HG03196 (cell line): ENCODE results near the gene DYRK1A.
"Not testable (repeated sequence)": the region's sequence is repeated elsewhere in the genome, so short reads cannot be mapped to it uniquely, and the experiment has no call there.

ENCODE experiments used
- ATAC-seq: cut with Tn5 transposase; IDR thresholded peaks from one replicate; pipeline ENCODE4 v1.9.1; 2021; ENCODE audit not compliant: unreplicated experiment

Gene DYRK1A

DNA sequence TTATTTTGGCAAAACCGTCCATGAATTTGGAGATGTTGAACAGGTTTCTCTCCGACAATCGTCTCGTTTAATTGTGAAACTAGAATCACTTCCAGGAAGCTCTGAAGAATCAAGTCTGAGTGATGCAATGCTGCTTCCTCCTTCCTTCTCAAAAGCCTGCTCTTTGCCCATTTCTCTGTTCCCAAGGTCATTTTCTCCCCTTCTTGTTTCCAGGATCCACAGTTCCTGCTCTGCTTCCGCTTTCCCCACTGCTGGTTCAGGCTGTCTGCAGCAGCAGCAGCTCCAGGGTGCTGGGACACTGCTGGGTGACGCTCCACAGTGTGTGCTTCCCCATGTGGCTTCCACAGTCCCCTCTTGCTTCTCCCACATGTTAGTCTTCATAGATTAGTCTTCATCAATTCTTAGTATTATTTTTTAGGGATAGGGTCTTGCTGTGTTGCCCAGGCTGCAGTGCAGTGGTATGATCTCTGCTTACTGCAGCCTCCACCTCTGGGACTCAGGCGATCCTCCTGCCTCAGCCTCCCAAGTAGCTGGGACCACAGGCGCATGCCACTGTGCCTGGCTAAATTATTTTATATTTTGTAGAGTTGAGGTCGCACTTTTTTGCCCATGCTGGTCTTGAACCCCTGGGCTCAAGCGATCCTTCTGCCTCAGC lies 156.2 kb downstream of the DYRK1A start:
- no peak for ATAC-seq

DNA sequence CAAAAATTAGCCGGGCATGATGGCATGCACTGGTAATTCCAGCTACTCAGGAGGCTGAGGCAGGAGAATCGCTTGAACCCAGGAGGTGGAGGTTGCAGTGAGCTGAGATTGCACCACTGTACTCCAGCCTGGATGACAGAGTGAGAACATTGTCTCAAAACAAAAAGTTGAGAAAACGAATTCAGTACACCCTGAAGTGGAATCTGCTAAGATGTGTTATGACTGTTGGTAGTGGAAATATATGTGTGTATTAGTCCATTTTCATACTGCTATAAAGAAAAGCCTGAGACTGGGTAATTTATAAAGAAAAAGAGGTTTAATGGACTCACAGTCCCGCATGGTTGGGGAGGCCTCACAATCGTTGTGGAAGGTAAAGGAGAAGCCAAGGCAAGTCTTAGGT lies 158.4 kb downstream of the DYRK1A start:
- ATAC-seq, result not testable (repeated sequence)

DNA sequence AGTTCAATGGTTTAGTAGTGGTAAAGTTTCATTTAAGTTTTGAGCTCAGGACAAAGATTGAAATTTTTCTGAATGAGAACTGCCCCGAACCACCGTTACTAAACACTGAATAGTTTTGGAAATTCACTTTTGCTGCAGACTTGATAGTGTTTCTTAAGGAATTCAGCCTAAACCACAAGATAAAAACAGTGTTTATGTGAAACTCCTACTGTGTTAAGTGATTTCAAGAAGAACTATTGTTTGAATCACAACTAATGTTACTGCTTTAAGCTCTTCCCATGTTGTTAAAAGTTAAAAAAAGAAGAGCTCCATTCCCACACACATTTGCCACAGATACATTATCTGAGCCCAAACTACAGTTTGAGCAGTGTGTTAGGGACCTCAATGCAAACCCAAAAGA lies 159.2 kb downstream of the DYRK1A start:
- no peak for ATAC-seq

DNA sequence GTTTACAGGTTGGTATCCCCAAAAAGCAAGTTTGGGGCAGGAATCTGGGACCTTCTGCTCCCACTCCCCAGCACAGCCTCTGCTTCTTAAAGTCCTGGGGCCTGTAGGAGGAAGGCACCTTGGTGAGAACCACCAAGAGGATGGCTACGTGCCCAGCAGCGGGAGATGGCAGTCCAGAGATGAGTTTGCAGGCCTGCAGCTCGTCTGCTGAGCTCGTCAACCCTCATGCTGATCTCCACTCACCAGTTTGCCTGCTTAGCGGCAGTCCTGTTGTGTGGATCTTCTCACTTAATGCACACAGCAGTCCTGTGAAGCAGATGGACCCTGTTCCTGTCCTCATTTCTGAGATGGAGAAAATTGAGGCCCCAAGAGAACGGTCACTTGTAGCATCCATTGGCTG lies 160.5 kb downstream of the DYRK1A start:
- no peak for ATAC-seq

DNA sequence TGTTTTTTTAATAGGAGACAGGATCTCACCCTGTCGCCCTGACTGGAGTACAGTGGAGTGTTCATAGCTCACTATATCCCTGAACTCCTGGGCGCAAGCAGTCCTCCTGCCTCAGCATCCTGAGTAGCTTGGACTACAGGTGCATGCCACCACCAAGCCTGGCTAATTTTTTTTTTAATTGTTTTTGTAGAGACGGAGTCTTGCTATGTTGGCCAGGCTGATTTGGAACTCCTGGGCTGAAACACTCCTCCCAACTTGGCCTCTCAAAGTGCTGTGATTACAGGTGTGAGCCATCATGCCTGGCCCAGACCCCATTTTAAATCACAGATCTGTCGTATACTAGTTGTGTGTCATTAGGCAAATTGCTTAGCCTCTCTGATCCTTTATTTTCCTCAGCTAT lies 161.1 kb downstream of the DYRK1A start:
- ATAC-seq, result no peak

- no peak for ATAC-seq
Observed at GRCh38 chr21:37528150-37528937, 161.8 kb downstream of the DYRK1A start.

GRCh38 chr21:37529649-37530048 lies 163.1 kb downstream of the DYRK1A start:
- ATAC-seq, result no peak

DNA sequence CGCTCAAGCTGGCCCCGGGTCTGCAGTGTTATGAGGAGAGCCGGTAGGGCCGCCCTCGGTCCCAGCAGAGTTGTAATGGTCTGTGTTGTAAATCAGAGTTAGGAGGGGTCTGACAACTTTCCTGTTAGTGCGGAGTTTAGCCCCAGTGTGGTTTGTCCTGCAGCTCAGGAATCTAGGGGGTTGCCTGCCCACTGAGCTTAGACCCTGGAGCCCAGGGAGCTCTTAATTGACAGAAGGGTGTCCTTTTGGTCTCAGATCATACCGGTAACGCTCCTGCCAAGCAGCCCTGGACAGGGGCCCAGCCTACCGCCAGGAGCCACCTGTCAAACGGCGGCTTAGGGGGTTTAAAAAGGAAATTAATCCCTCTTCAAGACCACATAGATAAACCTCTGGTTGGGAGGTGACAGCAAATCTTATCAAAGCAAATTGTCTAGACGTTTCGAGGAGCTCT lies 164.4 kb downstream of the DYRK1A start:
- ATAC-seq, result no peak

DNA sequence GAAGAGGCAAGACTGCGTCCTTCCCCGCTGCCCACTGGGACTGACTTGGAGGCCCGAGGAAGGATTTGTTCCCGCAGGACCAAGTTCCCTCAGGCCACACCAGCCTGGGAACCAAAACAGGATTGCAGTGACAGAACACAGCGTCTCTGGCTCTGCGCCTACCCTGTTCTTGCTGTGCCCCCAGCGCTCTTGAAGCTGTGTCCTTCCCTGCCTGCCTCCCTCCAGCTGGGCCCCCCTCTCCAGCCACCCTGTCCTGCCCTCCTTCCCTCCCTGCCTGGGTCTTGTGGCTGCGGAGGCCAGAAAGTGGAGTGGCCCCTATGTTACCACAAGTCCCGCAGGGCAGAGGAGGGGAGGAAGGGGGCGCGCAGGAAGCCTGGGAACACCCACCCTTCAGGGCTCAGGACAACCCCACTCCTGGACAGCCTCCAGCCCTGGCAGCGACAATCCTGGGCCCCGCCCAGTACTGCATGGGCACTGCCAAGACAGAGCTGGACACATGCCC lies 164.9 kb downstream of the DYRK1A start:
- no peak for ATAC-seq

DNA sequence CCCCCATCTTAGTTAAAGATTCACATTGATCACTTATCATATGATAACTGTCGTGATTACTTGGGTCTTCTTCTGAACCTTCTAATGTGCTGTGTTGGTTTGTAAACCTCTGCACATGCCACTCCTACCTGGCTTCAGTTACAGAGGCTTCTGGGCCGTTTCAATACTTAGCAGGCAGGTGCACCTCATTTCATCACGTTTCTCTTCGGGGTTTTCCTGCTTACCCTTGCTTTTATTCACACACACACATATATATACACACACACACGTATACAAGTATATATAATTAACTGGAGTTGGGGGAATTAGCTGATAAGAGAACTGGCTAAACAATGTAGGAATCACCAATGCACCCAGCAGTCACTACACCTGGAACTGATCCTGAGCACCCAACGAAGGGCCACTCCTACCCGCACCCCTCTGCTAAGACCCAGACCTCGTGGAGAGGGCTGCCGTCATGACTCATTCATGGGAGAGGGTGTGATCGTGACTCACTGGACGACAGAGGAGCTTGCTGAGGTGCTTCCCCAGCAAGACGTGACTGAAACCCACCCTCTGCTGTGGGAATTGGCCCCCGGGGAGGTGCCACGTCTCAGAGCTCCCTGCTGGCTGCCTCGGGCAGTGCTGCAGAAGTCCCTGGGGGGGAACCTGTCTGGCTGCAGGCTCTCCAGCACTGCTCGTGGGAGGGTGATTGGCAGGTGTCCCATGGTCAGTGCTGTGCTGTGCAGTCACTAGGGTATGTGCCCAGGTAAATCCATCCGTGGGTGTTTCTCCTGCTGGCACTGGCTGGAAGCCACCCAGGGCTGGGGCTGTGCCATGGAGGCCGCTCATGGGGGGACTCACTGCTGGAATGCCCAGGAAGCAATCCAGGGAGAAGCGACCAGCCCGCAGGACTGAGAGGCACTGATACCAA lies 166.6 kb downstream of the DYRK1A start:
- peak; percentile 71 for ATAC-seq

DNA sequence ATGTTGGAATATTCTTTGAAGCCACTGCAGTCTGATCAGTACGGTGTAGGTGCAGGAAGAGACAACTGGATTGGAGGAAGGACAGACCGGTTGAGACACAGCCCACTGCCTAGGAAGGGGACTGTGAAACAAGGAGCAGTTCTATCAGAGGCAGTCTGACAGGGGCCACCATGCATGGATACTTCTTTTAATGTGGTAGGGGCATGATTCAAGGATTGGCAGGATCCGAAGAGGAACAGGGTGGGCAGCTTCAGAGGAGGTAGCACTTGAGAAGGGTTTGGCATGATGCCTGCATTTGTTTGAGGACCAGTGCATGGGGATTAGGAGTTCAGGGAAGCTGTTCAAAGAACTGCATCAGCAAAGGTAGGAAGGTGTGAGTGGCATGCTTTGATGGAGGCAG lies 167.9 kb downstream of the DYRK1A start:
- no peak for ATAC-seq

DNA sequence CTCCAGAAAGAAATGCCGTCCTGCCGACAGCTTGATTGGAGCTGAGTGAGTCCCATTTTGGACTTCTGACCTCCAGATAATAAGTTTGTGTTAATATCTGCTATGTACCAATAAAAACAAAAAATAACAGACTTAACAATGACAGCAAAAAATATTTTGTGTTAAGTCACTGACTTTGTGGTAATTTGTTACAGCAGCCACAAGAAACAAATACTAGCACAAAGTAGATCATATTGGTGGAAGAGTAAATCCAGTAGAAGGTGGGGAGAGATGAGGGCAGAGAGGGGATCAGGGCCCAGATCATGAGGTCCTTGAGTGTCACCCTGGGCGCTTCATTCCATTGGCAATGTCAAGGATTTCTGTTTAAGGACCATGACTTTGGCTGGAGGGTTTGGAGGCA lies 168.6 kb downstream of the DYRK1A start:
- no peak for ATAC-seq

DNA sequence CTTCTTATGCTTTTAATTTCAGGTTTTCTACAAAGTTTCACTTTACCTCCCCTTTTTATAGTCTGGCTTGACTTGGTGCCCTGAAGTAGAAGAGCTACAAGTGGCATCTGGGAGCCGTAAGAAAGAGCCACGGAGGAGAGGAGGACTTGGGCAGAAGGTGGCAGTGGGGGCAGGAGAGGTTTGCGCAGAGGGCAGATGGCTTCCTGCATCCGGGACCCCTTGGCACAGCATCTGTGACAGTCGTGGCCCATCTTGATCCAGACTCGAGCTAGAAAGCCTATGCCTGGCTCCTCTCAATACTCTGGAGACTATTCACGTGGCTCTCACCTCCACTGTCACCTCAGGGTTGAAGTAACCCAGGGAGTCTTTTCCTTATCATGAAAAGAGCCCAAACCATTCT lies 169.1 kb downstream of the DYRK1A start:
- no peak for ATAC-seq

DNA sequence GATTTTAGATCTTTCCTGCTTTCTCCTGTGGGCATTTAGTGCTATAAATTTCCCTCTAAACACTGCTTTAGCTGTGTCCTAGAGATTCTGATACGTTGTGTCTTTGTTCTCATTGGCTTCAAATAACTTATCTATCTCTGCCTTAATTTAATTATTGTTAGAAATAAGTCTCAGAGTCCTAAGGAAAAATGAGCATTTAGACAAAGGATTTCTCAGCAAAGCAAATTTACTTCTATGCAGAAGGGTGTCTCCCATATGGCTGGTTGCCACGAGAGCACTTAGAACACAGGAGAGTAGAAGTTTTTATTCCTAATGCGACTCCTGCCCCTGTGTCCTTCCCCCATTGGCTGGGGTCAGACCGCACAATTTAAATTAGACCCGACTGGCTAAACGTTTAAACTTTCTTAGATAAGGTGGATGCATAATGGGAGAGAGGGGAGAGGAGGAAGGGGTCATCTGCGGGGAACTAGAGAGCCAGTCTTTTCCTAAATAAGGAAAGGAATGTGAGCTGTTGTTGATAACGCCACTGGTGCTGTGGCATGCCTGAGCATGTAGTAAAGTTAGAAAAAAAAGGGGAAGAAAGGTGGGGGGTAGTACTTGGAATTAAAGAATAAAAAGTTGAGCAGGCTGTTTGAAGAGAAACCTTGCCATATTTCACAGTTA lies 170.2 kb downstream of the DYRK1A start:
- ATAC-seq, result no peak

DNA sequence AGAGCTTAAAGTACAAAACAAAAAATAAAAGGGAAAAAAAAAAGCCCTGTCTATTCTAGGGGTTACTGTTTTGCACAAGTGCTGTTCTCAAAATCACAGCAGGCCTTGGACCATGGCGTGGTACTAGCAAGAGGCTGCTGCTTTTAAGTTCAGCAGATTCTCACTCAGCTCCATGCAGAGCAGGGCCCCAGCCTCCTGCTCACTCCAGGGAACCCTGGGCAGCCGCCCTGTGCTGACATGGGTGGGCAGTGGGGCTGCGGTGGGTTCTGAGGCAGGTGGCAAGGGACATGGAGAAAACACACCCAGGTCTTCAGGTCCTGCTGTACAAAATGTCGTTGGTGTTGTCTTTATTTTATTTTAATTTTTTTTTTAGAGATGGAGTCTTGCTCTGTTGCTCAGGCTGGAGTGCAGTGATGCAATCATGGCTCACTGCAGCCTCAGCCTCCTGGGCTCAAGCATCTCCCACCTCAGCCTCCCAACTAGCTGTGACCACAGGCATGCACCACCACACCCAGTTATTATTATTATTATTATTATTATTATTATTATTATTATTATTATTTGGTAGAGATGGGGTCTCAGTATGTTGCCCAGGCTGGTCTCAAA lies 170.9 kb downstream of the DYRK1A start:
- no peak for ATAC-seq

- no peak for ATAC-seq
Observed at GRCh38 chr21:37538971-37539590, 172.5 kb downstream of the DYRK1A start.

GRCh38 chr21:37541128-37541527 lies 174.6 kb downstream of the DYRK1A start:
- not testable (repeated sequence) for ATAC-seq

GRCh38 chr21:37542512-37542911 lies 175.9 kb downstream of the DYRK1A start:
- no peak for ATAC-seq

GRCh38 chr21:37546299-37546908 lies 179.8 kb downstream of the DYRK1A start:
- no peak for ATAC-seq
